ENCODE data around the gene OR2M3. TPM values are rescaled to one million over a fixed set of nuclear protein-coding genes. Genes with fewer than 3 reads are reported as not detected.

OR2M3 gene
- total and polyA plus RNA-seq, 9 of the 15 experiments (the other 6 are each of a cell fraction or from before 2014, with no cell fraction given) = not detected

DNA sequence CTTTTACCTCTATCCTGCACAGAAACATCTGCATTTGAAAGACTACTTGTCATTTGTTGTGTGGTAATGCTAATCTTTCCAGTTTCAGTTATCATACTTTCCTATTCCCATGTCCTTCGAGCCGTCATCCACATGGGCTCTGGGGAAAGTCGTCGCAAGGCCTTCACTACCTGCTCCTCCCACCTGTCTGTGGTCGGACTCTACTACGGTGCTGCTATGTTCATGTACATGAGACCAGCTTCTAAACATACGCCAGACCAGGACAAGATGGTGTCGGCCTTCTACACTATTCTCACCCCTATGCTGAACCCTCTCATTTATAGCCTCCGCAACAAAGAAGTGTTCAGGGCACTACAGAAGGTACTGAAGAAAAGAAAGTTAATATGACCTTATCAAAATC, 42.4 kb downstream of the OR2M3 start (continued):
- TF ChIP-seq, protein P1, sequence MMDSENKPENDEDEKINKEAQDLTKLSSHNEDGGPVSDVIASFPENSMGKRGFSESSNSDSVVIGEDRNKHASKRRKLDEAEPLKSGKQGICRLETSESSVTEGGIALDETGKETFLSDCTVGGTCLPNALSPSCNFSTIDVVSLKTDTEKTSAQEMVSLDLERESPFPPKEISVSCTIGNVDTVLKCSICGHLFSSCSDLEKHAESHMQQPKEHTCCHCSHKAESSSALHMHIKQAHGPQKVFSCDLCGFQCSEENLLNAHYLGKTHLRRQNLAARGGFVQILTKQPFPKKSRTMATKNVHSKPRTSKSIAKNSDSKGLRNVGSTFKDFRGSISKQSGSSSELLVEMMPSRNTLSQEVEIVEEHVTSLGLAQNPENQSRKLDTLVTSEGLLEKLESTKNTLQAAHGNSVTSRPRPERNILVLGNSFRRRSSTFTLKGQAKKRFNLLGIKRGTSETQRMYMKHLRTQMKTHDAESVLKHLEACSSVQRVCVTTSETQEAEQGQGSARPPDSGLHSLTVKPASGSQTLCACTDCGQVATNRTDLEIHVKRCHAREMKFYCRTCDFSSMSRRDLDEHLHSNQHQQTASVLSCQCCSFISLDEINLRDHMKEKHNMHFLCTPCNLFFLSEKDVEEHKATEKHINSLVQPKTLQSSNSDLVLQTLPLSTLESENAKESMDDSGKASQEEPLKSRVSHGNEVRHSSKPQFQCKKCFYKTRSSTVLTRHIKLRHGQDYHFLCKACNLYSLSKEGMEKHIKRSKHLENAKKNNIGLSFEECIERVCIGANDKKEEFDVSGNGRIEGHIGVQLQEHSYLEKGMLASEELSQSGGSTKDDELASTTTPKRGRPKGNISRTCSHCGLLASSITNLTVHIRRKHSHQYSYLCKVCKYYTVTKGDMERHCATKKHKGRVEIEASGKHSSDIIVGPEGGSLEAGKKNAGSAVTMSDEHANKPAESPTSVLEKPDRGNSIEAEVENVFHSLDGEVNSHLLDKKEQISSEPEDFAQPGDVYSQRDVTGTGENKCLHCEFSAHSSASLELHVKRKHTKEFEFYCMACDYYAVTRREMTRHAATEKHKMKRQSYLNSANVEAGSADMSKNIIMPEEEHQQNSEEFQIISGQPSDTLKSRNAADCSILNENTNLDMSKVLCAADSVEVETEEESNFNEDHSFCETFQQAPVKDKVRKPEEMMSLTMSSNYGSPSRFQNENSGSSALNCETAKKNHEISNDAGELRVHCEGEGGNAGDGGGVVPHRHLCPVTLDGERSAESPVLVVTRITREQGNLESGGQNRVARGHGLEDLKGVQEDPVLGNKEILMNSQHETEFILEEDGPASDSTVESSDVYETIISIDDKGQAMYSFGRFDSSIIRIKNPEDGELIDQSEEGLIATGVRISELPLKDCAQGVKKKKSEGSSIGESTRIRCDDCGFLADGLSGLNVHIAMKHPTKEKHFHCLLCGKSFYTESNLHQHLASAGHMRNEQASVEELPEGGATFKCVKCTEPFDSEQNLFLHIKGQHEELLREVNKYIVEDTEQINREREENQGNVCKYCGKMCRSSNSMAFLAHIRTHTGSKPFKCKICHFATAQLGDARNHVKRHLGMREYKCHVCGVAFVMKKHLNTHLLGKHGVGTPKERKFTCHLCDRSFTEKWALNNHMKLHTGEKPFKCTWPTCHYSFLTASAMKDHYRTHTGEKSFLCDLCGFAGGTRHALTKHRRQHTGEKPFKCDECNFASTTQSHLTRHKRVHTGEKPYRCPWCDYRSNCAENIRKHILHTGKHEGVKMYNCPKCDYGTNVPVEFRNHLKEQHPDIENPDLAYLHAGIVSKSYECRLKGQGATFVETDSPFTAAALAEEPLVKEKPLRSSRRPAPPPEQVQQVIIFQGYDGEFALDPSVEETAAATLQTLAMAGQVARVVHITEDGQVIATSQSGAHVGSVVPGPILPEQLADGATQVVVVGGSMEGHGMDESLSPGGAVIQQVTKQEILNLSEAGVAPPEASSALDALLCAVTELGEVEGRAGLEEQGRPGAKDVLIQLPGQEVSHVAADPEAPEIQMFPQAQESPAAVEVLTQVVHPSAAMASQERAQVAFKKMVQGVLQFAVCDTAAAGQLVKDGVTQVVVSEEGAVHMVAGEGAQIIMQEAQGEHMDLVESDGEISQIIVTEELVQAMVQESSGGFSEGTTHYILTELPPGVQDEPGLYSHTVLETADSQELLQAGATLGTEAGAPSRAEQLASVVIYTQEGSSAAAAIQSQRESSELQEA (IDR thresholded peaks at IDR 0.05; ENCODE audit: low read depth) = no peak
- TF ChIP-seq CTBP1 (IDR thresholded peaks at IDR 0.05; ENCODE audit: borderline replicate concordance) (no peak), MAFK (IDR thresholded peaks at IDR 0.05; ENCODE audit: low read length) (no peak), U2AF1 (optimal IDR thresholded peaks at IDR 0.05; ENCODE audit: low read depth, low read length) (no peak), MED1 (CRISPR knock-in tag; IDR thresholded peaks at IDR 0.05; ENCODE audit: borderline replicate concordance) (no peak), FOXJ2 (tag; IDR thresholded peaks at IDR 0.05) (no peak), RBM39 (optimal IDR thresholded peaks at IDR 0.05; ENCODE audit: low read depth, low read length) (no peak), MEIS2 (IDR thresholded peaks at IDR 0.05; ENCODE audit: partially characterized antibody) (no peak)
- TF ChIP-seq, protein P2, sequence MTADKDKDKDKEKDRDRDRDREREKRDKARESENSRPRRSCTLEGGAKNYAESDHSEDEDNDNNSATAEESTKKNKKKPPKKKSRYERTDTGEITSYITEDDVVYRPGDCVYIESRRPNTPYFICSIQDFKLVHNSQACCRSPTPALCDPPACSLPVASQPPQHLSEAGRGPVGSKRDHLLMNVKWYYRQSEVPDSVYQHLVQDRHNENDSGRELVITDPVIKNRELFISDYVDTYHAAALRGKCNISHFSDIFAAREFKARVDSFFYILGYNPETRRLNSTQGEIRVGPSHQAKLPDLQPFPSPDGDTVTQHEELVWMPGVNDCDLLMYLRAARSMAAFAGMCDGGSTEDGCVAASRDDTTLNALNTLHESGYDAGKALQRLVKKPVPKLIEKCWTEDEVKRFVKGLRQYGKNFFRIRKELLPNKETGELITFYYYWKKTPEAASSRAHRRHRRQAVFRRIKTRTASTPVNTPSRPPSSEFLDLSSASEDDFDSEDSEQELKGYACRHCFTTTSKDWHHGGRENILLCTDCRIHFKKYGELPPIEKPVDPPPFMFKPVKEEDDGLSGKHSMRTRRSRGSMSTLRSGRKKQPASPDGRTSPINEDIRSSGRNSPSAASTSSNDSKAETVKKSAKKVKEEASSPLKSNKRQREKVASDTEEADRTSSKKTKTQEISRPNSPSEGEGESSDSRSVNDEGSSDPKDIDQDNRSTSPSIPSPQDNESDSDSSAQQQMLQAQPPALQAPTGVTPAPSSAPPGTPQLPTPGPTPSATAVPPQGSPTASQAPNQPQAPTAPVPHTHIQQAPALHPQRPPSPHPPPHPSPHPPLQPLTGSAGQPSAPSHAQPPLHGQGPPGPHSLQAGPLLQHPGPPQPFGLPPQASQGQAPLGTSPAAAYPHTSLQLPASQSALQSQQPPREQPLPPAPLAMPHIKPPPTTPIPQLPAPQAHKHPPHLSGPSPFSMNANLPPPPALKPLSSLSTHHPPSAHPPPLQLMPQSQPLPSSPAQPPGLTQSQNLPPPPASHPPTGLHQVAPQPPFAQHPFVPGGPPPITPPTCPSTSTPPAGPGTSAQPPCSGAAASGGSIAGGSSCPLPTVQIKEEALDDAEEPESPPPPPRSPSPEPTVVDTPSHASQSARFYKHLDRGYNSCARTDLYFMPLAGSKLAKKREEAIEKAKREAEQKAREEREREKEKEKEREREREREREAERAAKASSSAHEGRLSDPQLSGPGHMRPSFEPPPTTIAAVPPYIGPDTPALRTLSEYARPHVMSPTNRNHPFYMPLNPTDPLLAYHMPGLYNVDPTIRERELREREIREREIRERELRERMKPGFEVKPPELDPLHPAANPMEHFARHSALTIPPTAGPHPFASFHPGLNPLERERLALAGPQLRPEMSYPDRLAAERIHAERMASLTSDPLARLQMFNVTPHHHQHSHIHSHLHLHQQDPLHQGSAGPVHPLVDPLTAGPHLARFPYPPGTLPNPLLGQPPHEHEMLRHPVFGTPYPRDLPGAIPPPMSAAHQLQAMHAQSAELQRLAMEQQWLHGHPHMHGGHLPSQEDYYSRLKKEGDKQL (CRISPR knock-in tag; IDR thresholded peaks at IDR 0.05; ENCODE audit: borderline replicate concordance) = no peak
- TF ChIP-seq, protein P3, sequence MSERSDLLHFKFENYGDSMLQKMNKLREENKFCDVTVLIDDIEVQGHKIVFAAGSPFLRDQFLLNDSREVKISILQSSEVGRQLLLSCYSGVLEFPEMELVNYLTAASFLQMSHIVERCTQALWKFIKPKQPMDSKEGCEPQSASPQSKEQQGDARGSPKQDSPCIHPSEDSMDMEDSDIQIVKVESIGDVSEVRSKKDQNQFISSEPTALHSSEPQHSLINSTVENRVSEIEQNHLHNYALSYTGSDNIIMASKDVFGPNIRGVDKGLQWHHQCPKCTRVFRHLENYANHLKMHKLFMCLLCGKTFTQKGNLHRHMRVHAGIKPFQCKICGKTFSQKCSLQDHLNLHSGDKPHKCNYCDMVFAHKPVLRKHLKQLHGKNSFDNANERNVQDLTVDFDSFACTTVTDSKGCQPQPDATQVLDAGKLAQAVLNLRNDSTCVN (CRISPR knock-in tag; IDR thresholded peaks at IDR 0.05) = no peak
- TF ChIP-seq, protein P4, sequence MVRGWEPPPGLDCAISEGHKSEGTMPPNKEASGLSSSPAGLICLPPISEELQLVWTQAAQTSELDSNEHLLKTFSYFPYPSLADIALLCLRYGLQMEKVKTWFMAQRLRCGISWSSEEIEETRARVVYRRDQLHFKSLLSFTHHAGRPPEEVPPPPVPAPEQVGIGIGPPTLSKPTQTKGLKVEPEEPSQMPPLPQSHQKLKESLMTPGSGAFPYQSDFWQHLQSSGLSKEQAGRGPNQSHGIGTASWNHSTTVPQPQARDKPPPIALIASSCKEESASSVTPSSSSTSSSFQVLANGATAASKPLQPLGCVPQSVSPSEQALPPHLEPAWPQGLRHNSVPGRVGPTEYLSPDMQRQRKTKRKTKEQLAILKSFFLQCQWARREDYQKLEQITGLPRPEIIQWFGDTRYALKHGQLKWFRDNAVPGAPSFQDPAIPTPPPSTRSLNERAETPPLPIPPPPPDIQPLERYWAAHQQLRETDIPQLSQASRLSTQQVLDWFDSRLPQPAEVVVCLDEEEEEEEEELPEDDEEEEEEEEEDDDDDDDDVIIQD (CRISPR knock-in tag; IDR thresholded peaks at IDR 0.05) = no peak
